Caco-2 (cell line): ENCODE results near the gene PLXNB2. TPM values are rescaled to one million over a fixed set of nuclear protein-coding genes. Genes with fewer than 3 reads are reported as not detected.

Experiments used
- BruUV-seq: library from RNA; stranded (reverse); fragments of 400-500 nt; replicated peaks from 2 replicates; lab custom pipeline; 2021; lab: Mats Ljungman, UMichigan
- CTCF ChIA-PET: fragments of 300-600 bp; sonication (Branson Sonifier 250); formaldehyde crosslinking; loops from one replicate; lab custom pipeline; 2022; ENCODE audit warnings: antibody characterized with exemption; lab: Charles Lee
- POLR2A ChIA-PET: fragments of 300-600 bp; sonication (Branson Sonifier 250); formaldehyde crosslinking; loops from one replicate; lab custom pipeline; 2022; ENCODE audit warnings: antibody characterized with exemption; lab: Charles Lee
- DNase-seq, 2 experiments: peaks; one replicate each; pipeline versions ENCODE4 v3.0.0 to v3.0.0-alpha.2; 2020 to 2022
- H3K27me3 ChIP-seq: replicated peaks from 2 replicates; pipeline ENCODE4 v1.6.0; 2011; ENCODE audit warnings: low read length; ENCODE audit not compliant: control insufficient read depth, insufficient read depth
- H3K36me3 ChIP-seq: 2 replicates; pipeline ENCODE4 v1.5.1; 2011; ENCODE audit warnings: low read length; ENCODE audit not compliant: control insufficient read depth, insufficient read depth
- H3K4me1 ChIP-seq: fragments of 250-450 bp; sonication (Bioruptor Pico); 2 replicates; pipeline ENCODE4 v1.5.1; 2020; ENCODE audit warnings: mild to moderate bottlenecking
- H3K4me3 ChIP-seq: 2 replicates; pipeline ENCODE4 v1.5.1; 2011; ENCODE audit warnings: low read depth, mild to moderate bottlenecking, control low read depth, low read length
- H3K9me3 ChIP-seq: fragments of 250-450 bp; sonication (Bioruptor Pico); 2 replicates; pipeline ENCODE4 v1.5.1; 2020; ENCODE audit warnings: mild to moderate bottlenecking, moderate library complexity
- H3K27ac Mint-ChIP-seq: one replicate; pipeline ENCODE4 v1.8.0; 2022; ENCODE audit warnings: mixed read lengths; ENCODE audit not compliant: unreplicated experiment
- H3K27me3 Mint-ChIP-seq: one replicate; pipeline ENCODE4 v1.8.0; 2022; ENCODE audit warnings: mixed read lengths; ENCODE audit not compliant: insufficient read depth, unreplicated experiment
- H3K36me3 Mint-ChIP-seq: one replicate; pipeline ENCODE4 v1.8.0; 2022; ENCODE audit warnings: mild to moderate bottlenecking, mixed read lengths; ENCODE audit not compliant: insufficient read depth, unreplicated experiment
- H3K4me1 Mint-ChIP-seq: one replicate; pipeline ENCODE4 v1.8.0; 2022; ENCODE audit warnings: low read depth, mixed read lengths; ENCODE audit not compliant: unreplicated experiment
- H3K4me3 Mint-ChIP-seq: one replicate; pipeline ENCODE4 v1.8.0; 2022; ENCODE audit warnings: mild to moderate bottlenecking, moderate library complexity, mixed read lengths; ENCODE audit not compliant: unreplicated experiment
- H3K9me3 Mint-ChIP-seq: one replicate; pipeline ENCODE4 v1.8.0; 2022; ENCODE audit warnings: mixed read lengths; ENCODE audit not compliant: unreplicated experiment
- CTCF ChIP-seq, 2 experiments: fragments of 200-600 bp in 1 of 2; IDR thresholded peaks; 1 replicate in 1 of 2; 2 replicates in 1 of 2; pipeline versions ENCODE4 v1.5.1 to v1.8.0; 2011 to 2022; ENCODE audit warnings: antibody characterized with exemption in 1 of 2, control low read depth in 1 of 2, inconsistent platforms in 1 of 2, low read depth in 1 of 2, low read length in 1 of 2, mild to moderate bottlenecking in 1 of 2, moderate library complexity in 1 of 2; ENCODE audit not compliant: insufficient read depth in 1 of 2, severe bottlenecking in 1 of 2, unreplicated experiment in 1 of 2
- intact Hi-C: fragments of 100-400 bp; cut with micrococcal nuclease; formaldehyde crosslinking; loops from one replicate; pipeline ENCODE4 v1.10.0; 2022; ENCODE audit not compliant: unreplicated experiment
- total RNA-seq: library from RNA; stranded (reverse); gene quantifications from 2 replicates; pipeline ENCODE4 v1.2.3, GENCODE V29; 2022

Gene PLXNB2
- total RNA-seq, 1 experiment from 2014 or later = 260 TPM

GRCh38 chr22:50245214-50246072 lies 62.0 kb downstream of the PLXNB2 start:
- intact Hi-C loops = no loop called here
- no peaks in the 10 kb centered on the region for H3K27me3 ChIP-seq
- CTCF ChIA-PET = interaction anchor here (0.5 to 2.5 kb wide), 3 partner anchors 50 to 97 kb away, joined by 3 to 8 read pairs (median 3); no protein-coding TSS in a partner anchor
- POLR2A ChIA-PET = no interaction called here
- Mint-ChIP-seq H3K27me3 (no peaks in the 10 kb centered on the region), H3K9me3 (no peaks in the 10 kb centered on the region), H3K4me3 (peak overlapping the region; percentile 76), H3K27ac (peak overlapping the region; percentile 87), H3K36me3 (peaks cover 56% of the 10 kb centered on the region), H3K4me1 (peaks cover 8% of the 10 kb centered on the region)
- no peak for TF ChIP-seq CTCF (IDR thresholded peaks at IDR 0.05; ENCODE audit: insufficient read depth in 1 of 2, low read depth in 1 of 2, low read length in 1 of 2, severe bottlenecking in 1 of 2, unreplicated experiment in 1 of 2)
- H3K36me3 ChIP-seq = peaks cover 9% of the 10 kb centered on the region; the same call in 1 of the 2 replicates
- BruUV-seq = no TSS peak
- no peak for DNase-seq
- peak overlapping the region; percentile 58 for H3K4me3 ChIP-seq
- H3K9me3 ChIP-seq = no peaks in the 10 kb centered on the region
- peaks cover 17% of the 10 kb centered on the region for H3K4me1 ChIP-seq

- Histone ChIP-seq H3K27me3 (no peaks in the 10 kb centered on the region), H3K9me3 (no peaks in the 10 kb centered on the region), H3K4me1 (peaks cover 10% of the 10 kb centered on the region), H3K36me3 (peaks cover 9% of the 10 kb centered on the region; the same call in 1 of the 2 replicates), H3K4me3 (peak within 1 kb of the TSS; percentile 58)
- Mint-ChIP-seq H3K27ac (peak within 1 kb of the TSS; percentile 87), H3K9me3 (no peaks in the 10 kb centered on the region), H3K36me3 (peaks cover 47% of the 10 kb centered on the region), H3K4me1 (peaks cover 8% of the 10 kb centered on the region), H3K27me3 (no peaks in the 10 kb centered on the region), H3K4me3 (peak within 1 kb of the TSS; percentile 76)
- TSS peak; percentile 42 for BruUV-seq
- ChIA-PET CTCF (interaction anchor here (2.5 kb wide), 1 partner anchor 98 kb away, joined by 8 read pairs; no protein-coding TSS in a partner anchor), POLR2A (interaction anchor here (0.6 to 0.7 kb wide), 2 partner anchors 55 to 82 kb away, joined by 3 to 4 read pairs; no protein-coding TSS in a partner anchor)
- DNase-seq = peak; percentile 89 to 93
- intact Hi-C loops = no loop called here
- TF ChIP-seq CTCF (IDR thresholded peaks at IDR 0.05; ENCODE audit: insufficient read depth in 1 of 2, low read depth in 1 of 2, low read length in 1 of 2, severe bottlenecking in 1 of 2, unreplicated experiment in 1 of 2) = no peak
Measured at GRCh38 chr22:50244420-50245213, 62.8 kb downstream of the PLXNB2 start, which contains the start of gene TUBGCP6. TSS of gene TUBGCP6 (minus strand) at chr22:50245023. CDS start at chr22:50244459, 564 bp downstream.
